Epithelial cell of esophagus (primary cell): ENCODE data around the gene SLIT2.

Source experiments
- DNase-seq: peaks from one replicate; pipeline ENCODE4 v3.0.0; 2010; ENCODE audit warnings: low read depth
- H3K4me3 ChIP-seq: 2 replicates; pipeline ENCODE4 v1.5.1; 2011; ENCODE audit warnings: mild to moderate bottlenecking, low read length, control low read depth
- TF ChIP-seq, protein P1 (sequence below): IDR thresholded peaks from 2 replicates; pipeline ENCODE4 v1.5.1; 2011; ENCODE audit warnings: low read depth, mild to moderate bottlenecking, low read length, control low read depth, inconsistent platforms; ENCODE audit not compliant: insufficient read depth; ENCODE audit errors: missing control alignments

SLIT2 gene

DNA sequence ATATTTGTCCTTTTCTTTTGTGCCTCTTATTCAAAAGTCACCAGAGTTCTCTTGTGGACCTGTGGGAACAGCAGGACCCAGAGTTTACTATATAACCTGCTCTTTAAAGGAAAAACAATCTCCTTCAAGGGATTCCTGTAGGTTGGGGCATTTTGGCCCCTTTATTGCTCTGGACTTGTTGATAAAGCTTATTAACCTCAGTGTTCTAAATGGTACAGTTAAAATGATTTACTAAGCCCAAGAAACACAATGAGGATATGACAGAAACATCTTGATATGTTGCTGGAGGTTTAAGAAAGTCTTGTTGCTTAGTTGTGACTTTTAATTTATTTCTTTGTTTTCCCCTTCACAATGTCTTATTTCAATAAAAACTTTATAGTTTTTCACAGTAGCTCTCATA lies 46.8 kb downstream of the SLIT2 start:
- TF ChIP-seq, protein P1, sequence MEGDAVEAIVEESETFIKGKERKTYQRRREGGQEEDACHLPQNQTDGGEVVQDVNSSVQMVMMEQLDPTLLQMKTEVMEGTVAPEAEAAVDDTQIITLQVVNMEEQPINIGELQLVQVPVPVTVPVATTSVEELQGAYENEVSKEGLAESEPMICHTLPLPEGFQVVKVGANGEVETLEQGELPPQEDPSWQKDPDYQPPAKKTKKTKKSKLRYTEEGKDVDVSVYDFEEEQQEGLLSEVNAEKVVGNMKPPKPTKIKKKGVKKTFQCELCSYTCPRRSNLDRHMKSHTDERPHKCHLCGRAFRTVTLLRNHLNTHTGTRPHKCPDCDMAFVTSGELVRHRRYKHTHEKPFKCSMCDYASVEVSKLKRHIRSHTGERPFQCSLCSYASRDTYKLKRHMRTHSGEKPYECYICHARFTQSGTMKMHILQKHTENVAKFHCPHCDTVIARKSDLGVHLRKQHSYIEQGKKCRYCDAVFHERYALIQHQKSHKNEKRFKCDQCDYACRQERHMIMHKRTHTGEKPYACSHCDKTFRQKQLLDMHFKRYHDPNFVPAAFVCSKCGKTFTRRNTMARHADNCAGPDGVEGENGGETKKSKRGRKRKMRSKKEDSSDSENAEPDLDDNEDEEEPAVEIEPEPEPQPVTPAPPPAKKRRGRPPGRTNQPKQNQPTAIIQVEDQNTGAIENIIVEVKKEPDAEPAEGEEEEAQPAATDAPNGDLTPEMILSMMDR: no peak
- no peak overlapping the region for H3K4me3 ChIP-seq
- no peak for DNase-seq

GRCh38 chr4:20298986-20299385 lies 47.3 kb downstream of the SLIT2 start:
- TF ChIP-seq, protein P1: no peak
- DNase-seq: no peak
- H3K4me3 ChIP-seq: no peak overlapping the region

- TF ChIP-seq, protein P1: peak; percentile 38
- peak; percentile 30 for DNase-seq
- H3K4me3 ChIP-seq: no peak overlapping the region
These were observed 47.8 kb downstream of the SLIT2 start for GRCh38 chr4:20299515-20299914.

GRCh38 chr4:20301161-20301560 lies 49.5 kb downstream of the SLIT2 start:
- no peak overlapping the region for H3K4me3 ChIP-seq
- DNase-seq: no peak
- TF ChIP-seq, protein P1: no peak
